H9 (cell line): ENCODE data around the gene ADAMTSL5. TPM values are rescaled to one million over a fixed set of nuclear protein-coding genes. Genes with fewer than 3 reads are reported as not detected.

Experiments used
- DNase-seq: peaks from one replicate; pipeline ENCODE4 v3.0.0-alpha.2; 2017
- H2AFZ ChIP-seq: one replicate; pipeline ENCODE4 v1.6.1; 2013; ENCODE audit warnings: mild to moderate bottlenecking, low read length, control low read depth, moderate library complexity
- H2AK5ac ChIP-seq: 2 replicates; pipeline ENCODE4 v1.6.1; 2013; ENCODE audit warnings: low read length, control low read depth, mixed read lengths; ENCODE audit not compliant: insufficient read length
- H2BK120ac ChIP-seq: one replicate; pipeline ENCODE4 v1.6.1; 2013; ENCODE audit warnings: low read depth, mild to moderate bottlenecking, low read length, control low read depth, inconsistent platforms; ENCODE audit not compliant: poor library complexity, severe bottlenecking
- H2BK12ac ChIP-seq: 2 replicates; pipeline ENCODE4 v1.6.1; 2013; ENCODE audit warnings: low read length, control low read depth, mixed read lengths, low read depth; ENCODE audit not compliant: insufficient read length
- H2BK15ac ChIP-seq: 2 replicates; pipeline ENCODE4 v1.6.1; 2013; ENCODE audit warnings: low read depth, low read length, control low read depth
- H2BK20ac ChIP-seq: one replicate; pipeline ENCODE4 v1.6.1; 2013; ENCODE audit warnings: low read depth, mild to moderate bottlenecking, low read length, control low read depth, inconsistent platforms; ENCODE audit not compliant: poor library complexity, severe bottlenecking
- H2BK5ac ChIP-seq: 2 replicates; pipeline ENCODE4 v1.6.1; 2013; ENCODE audit warnings: low read length, control low read depth, mixed read lengths; ENCODE audit not compliant: insufficient read length
- H3K14ac ChIP-seq: 2 replicates; pipeline ENCODE4 v1.6.1; 2013; ENCODE audit warnings: low read length, control low read depth; ENCODE audit not compliant: insufficient read depth
- H3K18ac ChIP-seq: 2 replicates; pipeline ENCODE4 v1.6.1; 2013; ENCODE audit warnings: low read depth, mild to moderate bottlenecking, mixed read lengths, low read length, control low read depth; ENCODE audit not compliant: insufficient read length
- H3K23ac ChIP-seq: 2 replicates; pipeline ENCODE4 v1.6.1; 2013; ENCODE audit warnings: low read length, control low read depth, mixed read lengths, low read depth; ENCODE audit not compliant: insufficient read length
- H3K23me2 ChIP-seq: 2 replicates; pipeline ENCODE4 v1.6.1; 2013; ENCODE audit warnings: low read depth, mild to moderate bottlenecking, mixed read lengths, low read length, control low read depth; ENCODE audit not compliant: insufficient read length, poor library complexity, severe bottlenecking
- H3K27ac ChIP-seq: 2 replicates; pipeline ENCODE4 v1.5.1; 2013; ENCODE audit warnings: low read length, control low read depth, mixed read lengths, low read depth; ENCODE audit not compliant: insufficient read length
- H3K27me3 ChIP-seq: 2 replicates; pipeline ENCODE4 v1.6.1; 2013; ENCODE audit warnings: low read length, control low read depth, inconsistent platforms; ENCODE audit not compliant: insufficient read depth
- H3K4ac ChIP-seq: 2 replicates; pipeline ENCODE4 v1.6.1; 2013; ENCODE audit warnings: low read depth, mild to moderate bottlenecking, control low read depth, inconsistent platforms, low read length, moderate library complexity
- H3K4me1 ChIP-seq: 2 replicates; pipeline ENCODE4 v1.6.1; 2013; ENCODE audit warnings: low read length, control low read depth, inconsistent platforms; ENCODE audit not compliant: insufficient read depth
- H3K4me2 ChIP-seq: 2 replicates; pipeline ENCODE4 v1.6.1; 2013; ENCODE audit warnings: low read length, control low read depth, mixed read lengths; ENCODE audit not compliant: insufficient read length, insufficient read depth
- H3K56ac ChIP-seq: 2 replicates; pipeline ENCODE4 v1.6.1; 2013; ENCODE audit warnings: low read depth, mild to moderate bottlenecking, mixed read lengths, low read length, control low read depth; ENCODE audit not compliant: insufficient read length
- H3K79me1 ChIP-seq: 2 replicates; pipeline ENCODE4 v1.6.1; 2013; ENCODE audit warnings: low read depth, mild to moderate bottlenecking, moderate library complexity, low read length, control low read depth, inconsistent platforms; ENCODE audit not compliant: insufficient read depth, poor library complexity, severe bottlenecking
- H3K79me2 ChIP-seq: 2 replicates; pipeline ENCODE4 v1.6.1; 2013; ENCODE audit warnings: low read length, control low read depth, inconsistent platforms; ENCODE audit not compliant: insufficient read depth
- H3K9ac ChIP-seq: 2 replicates; pipeline ENCODE4 v1.6.1; 2013; ENCODE audit warnings: low read length, control low read depth, mixed read lengths; ENCODE audit not compliant: insufficient read length; ENCODE audit errors: extremely low read depth
- H3K9me3 ChIP-seq: one replicate; pipeline ENCODE4 v1.6.1; 2013; ENCODE audit warnings: low read depth, low read length, inconsistent platforms; ENCODE audit not compliant: control insufficient read depth
- H3T11ph ChIP-seq: one replicate; pipeline ENCODE4 v1.6.1; 2013; ENCODE audit warnings: mild to moderate bottlenecking, low read length, control low read depth, inconsistent platforms
- H4K20me1 ChIP-seq: one replicate; pipeline ENCODE4 v1.6.1; 2013; ENCODE audit not compliant: control insufficient read depth, insufficient read length, insufficient read depth
- H4K5ac ChIP-seq: 2 replicates; pipeline ENCODE4 v1.6.1; 2013; ENCODE audit warnings: low read depth, mild to moderate bottlenecking, mixed read lengths, low read length, control low read depth; ENCODE audit not compliant: insufficient read length
- H4K8ac ChIP-seq: replicated peaks from 2 replicates; pipeline ENCODE4 v1.6.1; 2013; ENCODE audit warnings: low read length, control low read depth, mixed read lengths, low read depth; ENCODE audit not compliant: insufficient read length
- H4K91ac ChIP-seq: 2 replicates; pipeline ENCODE4 v1.6.1; 2013; ENCODE audit warnings: low read depth, mild to moderate bottlenecking, moderate library complexity, mixed read lengths, low read length, control low read depth; ENCODE audit not compliant: insufficient read length
- H3K27ac Mint-ChIP-seq, 3 experiments: 2 replicates in 2 of 3; 3 replicates in 1 of 3; pipeline ENCODE4 v1.8.0; 2020 to 2021; ENCODE audit warnings: mixed read lengths in 3 of 3, mild to moderate bottlenecking in 1 of 3, moderate library complexity in 1 of 3
- H3K27me3 Mint-ChIP-seq: 2 replicates; pipeline ENCODE4 v1.8.0; 2021; ENCODE audit warnings: low read depth, mild to moderate bottlenecking, moderate library complexity, mixed read lengths
- H3K36me3 Mint-ChIP-seq, 3 experiments: 2 replicates in 2 of 3; 3 replicates in 1 of 3; pipeline ENCODE4 v1.8.0; 2020 to 2021; ENCODE audit warnings: low read depth in 3 of 3, mixed read lengths in 3 of 3; ENCODE audit not compliant: insufficient read depth in 1 of 3
- H3K4me1 Mint-ChIP-seq, 2 experiments: 2 replicates each; pipeline ENCODE4 v1.8.0; 2020; ENCODE audit warnings: mixed read lengths in 2 of 2
- H3K4me3 Mint-ChIP-seq, 2 experiments: 2 replicates in 1 of 2; 3 replicates in 1 of 2; pipeline ENCODE4 v1.8.0; 2020 to 2021; ENCODE audit warnings: mild to moderate bottlenecking in 2 of 2, mixed read lengths in 2 of 2, moderate library complexity in 1 of 2
- H3K9me3 Mint-ChIP-seq, 2 experiments: 2 replicates in 1 of 2; 3 replicates in 1 of 2; pipeline ENCODE4 v1.8.0; 2020; ENCODE audit warnings: mild to moderate bottlenecking in 2 of 2, mixed read lengths in 2 of 2, moderate library complexity in 1 of 2
- CTCF ChIP-seq: fragments of 200-600 bp; sonication (generic); conservative IDR thresholded peaks from 3 replicates; pipeline ENCODE4 v1.8.0; 2021; ENCODE audit warnings: antibody characterized with exemption, mild to moderate bottlenecking
- WGBS: extraction: QIAGEN DNeasy Blood & Tissue Kit; methylation state at CpG from one replicate; pipeline ENCODE4 v1.1.7; 2013; ENCODE audit warnings: missing lambda C conversion rate, low lambda C conversion rate, mixed read lengths; ENCODE audit not compliant: insufficient read length; ENCODE audit errors: extremely low coverage; 5-methylcytosine and 5-hydroxymethylcytosine counted together
- total RNA-seq: library from RNA; stranded (reverse); gene quantifications from 2 replicates; pipeline ENCODE4 v1.2.1, GENCODE V29; 2021

ADAMTSL5 gene
- total RNA-seq, 1 experiment from 2014 or later: 1.5 TPM

DNA sequence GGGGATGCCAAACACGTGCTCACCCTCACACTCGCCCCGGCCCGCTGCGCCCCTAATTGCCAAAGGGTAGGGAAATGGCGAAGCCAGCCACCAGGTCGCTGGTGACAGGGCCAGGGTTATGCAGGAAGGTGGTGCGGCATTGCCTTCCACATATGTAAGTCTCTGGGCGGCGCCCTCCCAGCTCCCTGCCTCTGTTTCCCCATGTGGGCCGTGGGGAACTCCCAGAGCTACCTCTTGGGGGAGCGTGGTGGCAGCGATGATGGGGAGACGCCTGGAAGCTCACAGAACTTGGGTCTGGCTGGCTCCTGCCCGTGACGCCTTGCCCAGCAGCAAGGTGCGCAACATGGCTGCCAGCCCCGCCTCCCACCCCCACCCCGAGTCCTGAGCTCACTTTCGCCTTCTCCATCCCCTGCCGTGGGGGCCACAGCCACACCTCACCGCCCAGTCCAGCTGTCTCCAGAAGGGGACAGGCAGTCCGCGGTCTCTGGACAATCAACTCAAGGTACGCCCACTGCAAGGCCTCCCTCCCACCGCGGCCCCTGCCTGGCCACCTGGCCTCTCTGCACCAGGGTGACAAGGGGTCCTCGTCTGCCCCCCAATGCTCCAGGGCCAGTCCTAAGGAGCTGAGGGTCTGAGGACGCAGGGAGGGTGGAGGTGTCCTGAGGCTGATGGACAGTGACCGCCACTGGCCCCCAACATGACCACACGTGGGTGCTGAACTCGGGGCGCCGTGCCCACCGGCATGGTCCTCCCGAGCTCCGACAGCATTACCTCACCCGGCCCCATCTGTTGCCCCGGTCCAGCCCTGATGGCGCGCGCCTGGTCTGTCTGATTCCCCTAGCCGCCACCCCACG is 40.4 kb downstream of the ADAMTSL5 start:
- H3K27me3 Mint-ChIP-seq: peaks cover 50% of the 10 kb centered on the region

More for the DNA sequence above, 40.4 kb downstream of the ADAMTSL5 start:
- Histone ChIP-seq H4K5ac (no peak overlapping the region), H3K79me1 (no peaks in the 10 kb centered on the region), H3K4me1 (no peaks in the 10 kb centered on the region), H2AK5ac (no peak overlapping the region), H4K91ac (no peak overlapping the region), H4K8ac (no peak overlapping the region), H3T11ph (no peak overlapping the region), H2BK120ac (no peak overlapping the region), H3K23ac (no peak overlapping the region), H4K20me1 (peaks cover 3% of the 10 kb centered on the region), H2AFZ (no peak overlapping the region), H3K14ac (no peak overlapping the region), H2BK20ac (no peak overlapping the region), H3K27me3 (peaks cover 29% of the 10 kb centered on the region; the same call in 1 of the 2 replicates), H3K23me2 (peaks cover 9% of the 10 kb centered on the region), H3K4ac (no peak overlapping the region), H2BK12ac (no peak overlapping the region), H3K4me2 (no peak overlapping the region), H3K9ac (no peak overlapping the region), H3K9me3 (no peaks in the 10 kb centered on the region), H3K56ac (no peak overlapping the region), H3K79me2 (no peaks in the 10 kb centered on the region), H3K27ac (no peak overlapping the region), H2BK5ac (no peak overlapping the region), H3K18ac (no peak overlapping the region), H2BK15ac (no peak overlapping the region)
- no peak for DNase-seq
- TF ChIP-seq CTCF: no peak
- Mint-ChIP-seq H3K9me3 (no peaks in the 10 kb centered on the region), H3K4me3 (no peak overlapping the region; a peak in 1 of 5 replicates), H3K4me1 (peaks cover 2 to 10% of the 10 kb centered on the region in 2 experiments; a peak in 3 of 4 replicates), H3K36me3 (peaks cover 3 to 11% (median 6%) of the 10 kb centered on the region in 3 experiments; a peak in 6 of 7 replicates), H3K27ac (no peak overlapping the region)
- no CpG with 5 or more reads among the region's 44 CpGs for WGBS
